Measurements from ENCODE around the gene DNAH12.

The DNAH12 gene

GRCh38 chr3:57275393-57275792 lies 268.8 kb downstream of the DNAH12 start:
- no peak for DNase-seq (ENCODE audit: low read depth)
- TF ChIP-seq CTCF (conservative IDR thresholded peaks at IDR 0.05; ENCODE audit: low read depth, low read length) = no peak
- no peak overlapping the region for H3K4me3 ChIP-seq (ENCODE audit: low read length)

GRCh38 chr3:57274845-57275244 lies 269.3 kb downstream of the DNAH12 start:
- no peak overlapping the region for H3K4me3 ChIP-seq (ENCODE audit: low read length)
- TF ChIP-seq CTCF (conservative IDR thresholded peaks at IDR 0.05; ENCODE audit: low read depth, low read length) = no peak
- no peak for DNase-seq (ENCODE audit: low read depth)

- DNase-seq (ENCODE audit: low read depth) = no peak
- no peak overlapping the region for H3K4me3 ChIP-seq (ENCODE audit: low read length)
- no peak for TF ChIP-seq CTCF (conservative IDR thresholded peaks at IDR 0.05; ENCODE audit: low read depth, low read length)
Measured at GRCh38 chr3:57268416-57268815, 275.7 kb downstream of the DNAH12 start.

- no peak overlapping the region for H3K4me3 ChIP-seq (ENCODE audit: low read length)
- DNase-seq (ENCODE audit: low read depth) = no peak
- no peak for TF ChIP-seq CTCF (conservative IDR thresholded peaks at IDR 0.05; ENCODE audit: low read depth, low read length)
Measured at GRCh38 chr3:57261929-57262328, 282.2 kb downstream of the DNAH12 start.

- no peak for TF ChIP-seq CTCF (conservative IDR thresholded peaks at IDR 0.05; ENCODE audit: low read depth, low read length)
- no peak for DNase-seq (ENCODE audit: low read depth)
- H3K4me3 ChIP-seq (ENCODE audit: low read length) = no peak overlapping the region
Measured at GRCh38 chr3:57261119-57261518, 283.0 kb downstream of the DNAH12 start.

- no peak for TF ChIP-seq CTCF (conservative IDR thresholded peaks at IDR 0.05; ENCODE audit: low read depth, low read length)
- no peak for DNase-seq (ENCODE audit: low read depth)
- H3K4me3 ChIP-seq (ENCODE audit: low read length) = no peak overlapping the region
Measured at GRCh38 chr3:57257678-57258077, 286.5 kb downstream of the DNAH12 start.

- TF ChIP-seq CTCF (conservative IDR thresholded peaks at IDR 0.05; ENCODE audit: low read depth, low read length) = no peak
- DNase-seq (ENCODE audit: low read depth) = no peak
- H3K4me3 ChIP-seq (ENCODE audit: low read length) = no peak overlapping the region
Measured at GRCh38 chr3:57256844-57257243, 287.3 kb downstream of the DNAH12 start.
